Liver (tissue), 3 donors: ENCODE results near the gene MYL3.

Source experiments
- JUND ChIP-seq, 2 donors: IDR thresholded peaks; 2 replicates each; pipeline ENCODE4 v1.6.1; 2016; ENCODE audit warnings: antibody characterized with exemption in 2 of 2
- ZBTB33 ChIP-seq: IDR thresholded peaks from 2 replicates; pipeline ENCODE4 v1.6.1; 2016; ENCODE audit warnings: antibody characterized with exemption
- TF ChIP-seq, protein P1 (sequence below): fragments of 150-350 bp; IDR thresholded peaks from 2 replicates; pipeline ENCODE4 v1.5.1; 2017; ENCODE audit warnings: improper control_type of control experiment, low read depth, low read length; ENCODE audit not compliant: missing input control
- donor health status: healthy.
- donor health status: healthy.

- TF ChIP-seq JUND (IDR thresholded peaks at IDR 0.05) (no peak), ZBTB33 (no peak)
- TF ChIP-seq, protein P1, sequence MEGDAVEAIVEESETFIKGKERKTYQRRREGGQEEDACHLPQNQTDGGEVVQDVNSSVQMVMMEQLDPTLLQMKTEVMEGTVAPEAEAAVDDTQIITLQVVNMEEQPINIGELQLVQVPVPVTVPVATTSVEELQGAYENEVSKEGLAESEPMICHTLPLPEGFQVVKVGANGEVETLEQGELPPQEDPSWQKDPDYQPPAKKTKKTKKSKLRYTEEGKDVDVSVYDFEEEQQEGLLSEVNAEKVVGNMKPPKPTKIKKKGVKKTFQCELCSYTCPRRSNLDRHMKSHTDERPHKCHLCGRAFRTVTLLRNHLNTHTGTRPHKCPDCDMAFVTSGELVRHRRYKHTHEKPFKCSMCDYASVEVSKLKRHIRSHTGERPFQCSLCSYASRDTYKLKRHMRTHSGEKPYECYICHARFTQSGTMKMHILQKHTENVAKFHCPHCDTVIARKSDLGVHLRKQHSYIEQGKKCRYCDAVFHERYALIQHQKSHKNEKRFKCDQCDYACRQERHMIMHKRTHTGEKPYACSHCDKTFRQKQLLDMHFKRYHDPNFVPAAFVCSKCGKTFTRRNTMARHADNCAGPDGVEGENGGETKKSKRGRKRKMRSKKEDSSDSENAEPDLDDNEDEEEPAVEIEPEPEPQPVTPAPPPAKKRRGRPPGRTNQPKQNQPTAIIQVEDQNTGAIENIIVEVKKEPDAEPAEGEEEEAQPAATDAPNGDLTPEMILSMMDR = no peak
These were observed 49.7 kb upstream of the MYL3 start for GRCh38 chr3:46912986-46913385.
